ENCODE results near the gene PSMD12.
A peak's percentile ranks its signal among the peaks of the same experiment; 100 is the strongest.

The PSMD12 gene

GRCh38 chr17:67365738-67366192 lies 612 bp downstream of the PSMD12 start:
- H3K27me3 ChIP-seq (ENCODE audit: control insufficient read depth, insufficient read depth, low read length): no peaks in the 10 kb centered on the region
- no peaks in the 10 kb centered on the region for H3K36me3 ChIP-seq (ENCODE audit: control insufficient read depth, insufficient read depth, low read length)
- peak overlapping the region; percentile 92 for H3K9ac ChIP-seq (ENCODE audit: low read length)
- no peaks in the 10 kb centered on the region for H3K9me3 ChIP-seq (ENCODE audit: control insufficient read depth, low read length)
- H3K4me3 ChIP-seq (ENCODE audit: low read length): peak overlapping the region; percentile 52
- peaks cover 10% of the 10 kb centered on the region for H3K4me1 ChIP-seq (ENCODE audit: control insufficient read depth, insufficient read depth, low read length)

- Histone ChIP-seq H3K9ac (ENCODE audit: low read length) (peak overlapping the region; percentile 92), H3K4me3 (ENCODE audit: low read length) (peak overlapping the region; percentile 52), H3K27me3 (ENCODE audit: control insufficient read depth, insufficient read depth, low read length) (no peaks in the 10 kb centered on the region), H3K4me1 (ENCODE audit: control insufficient read depth, insufficient read depth, low read length) (peaks cover 10% of the 10 kb centered on the region), H3K36me3 (ENCODE audit: control insufficient read depth, insufficient read depth, low read length) (no peaks in the 10 kb centered on the region), H3K9me3 (ENCODE audit: control insufficient read depth, low read length) (no peaks in the 10 kb centered on the region)
Measured at GRCh38 chr17:67364847-67365737, 1.3 kb downstream of the PSMD12 start.

- peaks cover 10% of the 10 kb centered on the region for H3K4me1 ChIP-seq (ENCODE audit: control insufficient read depth, insufficient read depth, low read length)
- H3K36me3 ChIP-seq (ENCODE audit: control insufficient read depth, insufficient read depth, low read length): no peaks in the 10 kb centered on the region
- no peak overlapping the region for H3K9ac ChIP-seq (ENCODE audit: low read length)
- no peaks in the 10 kb centered on the region for H3K9me3 ChIP-seq (ENCODE audit: control insufficient read depth, low read length)
- no peak overlapping the region for H3K4me3 ChIP-seq (ENCODE audit: low read length)
- H3K27me3 ChIP-seq (ENCODE audit: control insufficient read depth, insufficient read depth, low read length): no peaks in the 10 kb centered on the region
Measured at GRCh38 chr17:67362173-67362572, 4.2 kb downstream of the PSMD12 start.

GRCh38 chr17:67360880-67361279 lies 5.5 kb downstream of the PSMD12 start:
- Histone ChIP-seq H3K4me3 (ENCODE audit: low read length) (no peak overlapping the region), H3K9ac (ENCODE audit: low read length) (no peak overlapping the region), H3K4me1 (ENCODE audit: control insufficient read depth, insufficient read depth, low read length) (peaks cover 10% of the 10 kb centered on the region), H3K36me3 (ENCODE audit: control insufficient read depth, insufficient read depth, low read length) (no peaks in the 10 kb centered on the region), H3K9me3 (ENCODE audit: control insufficient read depth, low read length) (no peaks in the 10 kb centered on the region), H3K27me3 (ENCODE audit: control insufficient read depth, insufficient read depth, low read length) (no peaks in the 10 kb centered on the region)

GRCh38 chr17:67359960-67360791 lies 6.2 kb downstream of the PSMD12 start:
- H3K36me3 ChIP-seq (ENCODE audit: control insufficient read depth, insufficient read depth, low read length): no peaks in the 10 kb centered on the region
- H3K4me1 ChIP-seq (ENCODE audit: control insufficient read depth, insufficient read depth, low read length): peaks cover 6% of the 10 kb centered on the region
- no peaks in the 10 kb centered on the region for H3K9me3 ChIP-seq (ENCODE audit: control insufficient read depth, low read length)

GRCh38 chr17:67358612-67359011 lies 7.8 kb downstream of the PSMD12 start:
- Histone ChIP-seq H3K9me3 (ENCODE audit: control insufficient read depth, low read length) (no peaks in the 10 kb centered on the region), H3K27me3 (ENCODE audit: control insufficient read depth, insufficient read depth, low read length) (no peaks in the 10 kb centered on the region), H3K36me3 (ENCODE audit: control insufficient read depth, insufficient read depth, low read length) (no peaks in the 10 kb centered on the region), H3K4me3 (ENCODE audit: low read length) (no peak overlapping the region), H3K4me1 (ENCODE audit: control insufficient read depth, insufficient read depth, low read length) (no peaks in the 10 kb centered on the region), H3K9ac (ENCODE audit: low read length) (no peak overlapping the region)

More at GRCh38 chr17:67359960-67360791, 6.2 kb downstream of the PSMD12 start:
- no peaks in the 10 kb centered on the region for H3K27me3 ChIP-seq (ENCODE audit: control insufficient read depth, insufficient read depth, low read length)
- no peak overlapping the region for H3K4me3 ChIP-seq (ENCODE audit: low read length)
- H3K9ac ChIP-seq (ENCODE audit: low read length): no peak overlapping the region

GRCh38 chr17:67353929-67354574 lies 12.3 kb downstream of the PSMD12 start:
- peaks cover 3% of the 10 kb centered on the region for H3K36me3 ChIP-seq (ENCODE audit: control insufficient read depth, insufficient read depth, low read length)

GRCh38 chr17:67353161-67353560 lies 13.2 kb downstream of the PSMD12 start:
- Histone ChIP-seq H3K36me3 (ENCODE audit: control insufficient read depth, insufficient read depth, low read length) (peaks cover 3% of the 10 kb centered on the region), H3K4me3 (ENCODE audit: low read length) (no peak overlapping the region)

More at GRCh38 chr17:67353929-67354574, 12.3 kb downstream of the PSMD12 start:
- H3K4me1 ChIP-seq (ENCODE audit: control insufficient read depth, insufficient read depth, low read length): no peaks in the 10 kb centered on the region
- no peak overlapping the region for H3K9ac ChIP-seq (ENCODE audit: low read length)
- H3K27me3 ChIP-seq (ENCODE audit: control insufficient read depth, insufficient read depth, low read length): no peaks in the 10 kb centered on the region
- H3K9me3 ChIP-seq (ENCODE audit: control insufficient read depth, low read length): no peaks in the 10 kb centered on the region
- H3K4me3 ChIP-seq (ENCODE audit: low read length): no peak overlapping the region

GRCh38 chr17:67349420-67349819 lies 17.0 kb downstream of the PSMD12 start:
- no peak overlapping the region for H3K4me3 ChIP-seq (ENCODE audit: low read length)
- H3K4me1 ChIP-seq (ENCODE audit: control insufficient read depth, insufficient read depth, low read length): no peaks in the 10 kb centered on the region
- peaks cover 3% of the 10 kb centered on the region for H3K36me3 ChIP-seq (ENCODE audit: control insufficient read depth, insufficient read depth, low read length)
- H3K27me3 ChIP-seq (ENCODE audit: control insufficient read depth, insufficient read depth, low read length): no peaks in the 10 kb centered on the region
- no peak overlapping the region for H3K9ac ChIP-seq (ENCODE audit: low read length)
- no peaks in the 10 kb centered on the region for H3K9me3 ChIP-seq (ENCODE audit: control insufficient read depth, low read length)

More at GRCh38 chr17:67353161-67353560, 13.2 kb downstream of the PSMD12 start:
- no peak overlapping the region for H3K9ac ChIP-seq (ENCODE audit: low read length)
- no peaks in the 10 kb centered on the region for H3K9me3 ChIP-seq (ENCODE audit: control insufficient read depth, low read length)
- H3K4me1 ChIP-seq (ENCODE audit: control insufficient read depth, insufficient read depth, low read length): no peaks in the 10 kb centered on the region
- no peaks in the 10 kb centered on the region for H3K27me3 ChIP-seq (ENCODE audit: control insufficient read depth, insufficient read depth, low read length)

GRCh38 chr17:67347826-67348225 lies 18.6 kb downstream of the PSMD12 start:
- peaks cover 4% of the 10 kb centered on the region for H3K36me3 ChIP-seq (ENCODE audit: control insufficient read depth, insufficient read depth, low read length)

GRCh38 chr17:67343237-67343636 lies 23.1 kb downstream of the PSMD12 start:
- no peak overlapping the region for H3K9ac ChIP-seq (ENCODE audit: low read length)
- H3K27me3 ChIP-seq (ENCODE audit: control insufficient read depth, insufficient read depth, low read length): no peaks in the 10 kb centered on the region
- no peaks in the 10 kb centered on the region for H3K9me3 ChIP-seq (ENCODE audit: control insufficient read depth, low read length)
- no peaks in the 10 kb centered on the region for H3K4me1 ChIP-seq (ENCODE audit: control insufficient read depth, insufficient read depth, low read length)
- no peak overlapping the region for H3K4me3 ChIP-seq (ENCODE audit: low read length)
- peaks cover 5% of the 10 kb centered on the region for H3K36me3 ChIP-seq (ENCODE audit: control insufficient read depth, insufficient read depth, low read length)

More at GRCh38 chr17:67347826-67348225, 18.6 kb downstream of the PSMD12 start:
- Histone ChIP-seq H3K4me3 (ENCODE audit: low read length) (no peak overlapping the region), H3K4me1 (ENCODE audit: control insufficient read depth, insufficient read depth, low read length) (no peaks in the 10 kb centered on the region), H3K9ac (ENCODE audit: low read length) (no peak overlapping the region), H3K27me3 (ENCODE audit: control insufficient read depth, insufficient read depth, low read length) (no peaks in the 10 kb centered on the region), H3K9me3 (ENCODE audit: control insufficient read depth, low read length) (no peaks in the 10 kb centered on the region)
